HFF-Myc (cell line): ENCODE results near the gene KRTAP5-4.
"Not testable (repeated sequence)": the region's sequence is repeated elsewhere in the genome, so short reads cannot be mapped to it uniquely, and the experiment has no call there.

Experiments
- DNase-seq: peaks from one replicate; pipeline ENCODE4 v3.0.0-alpha.2; 2011; ENCODE audit warnings: low read depth; ENCODE audit errors: extremely low read depth
- H3K4me3 ChIP-seq: replicated peaks from 2 replicates; pipeline ENCODE4 v1.5.1; 2011; ENCODE audit warnings: low read depth, mild to moderate bottlenecking, control low read depth, low read length
- TF ChIP-seq, protein P1 (sequence below): IDR thresholded peaks from 2 replicates; pipeline ENCODE4 v1.5.1; 2012; ENCODE audit warnings: mild to moderate bottlenecking, low read depth, low read length, control low read depth; ENCODE audit errors: missing control alignments

KRTAP5-4 gene

DNA sequence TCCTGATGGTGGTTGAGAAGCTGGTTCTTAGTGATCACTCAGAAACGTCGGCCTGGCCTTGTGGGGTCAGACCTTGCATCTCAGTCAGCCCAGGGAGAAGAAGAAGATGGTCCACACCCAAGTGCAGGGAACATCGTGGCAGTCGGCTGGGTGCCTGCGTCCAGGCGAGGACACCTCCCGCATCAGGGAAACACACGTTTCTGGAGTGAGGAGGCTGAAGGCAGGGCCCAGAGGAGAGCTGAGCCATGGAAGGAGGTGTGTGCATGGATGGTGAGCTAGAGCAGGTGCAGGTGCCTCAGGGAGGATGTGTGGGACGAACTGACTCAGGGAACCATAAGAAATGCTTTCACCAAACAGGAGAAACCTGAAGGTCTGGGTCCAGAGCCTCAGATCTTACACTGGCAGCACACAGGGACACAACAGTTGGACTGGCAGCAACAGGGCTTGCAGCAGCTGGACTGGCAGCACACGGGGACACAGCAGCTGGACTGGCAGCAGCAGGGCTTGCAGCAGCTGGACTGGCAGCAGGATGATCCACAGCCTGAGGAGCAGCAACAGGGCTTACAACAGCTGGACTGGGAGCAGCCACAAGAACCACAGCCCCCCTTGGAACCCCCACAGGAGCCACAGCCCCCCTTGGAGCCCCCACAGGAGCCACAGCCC lies 24.5 kb downstream of the KRTAP5-4 start:
- TF ChIP-seq, protein P1, sequence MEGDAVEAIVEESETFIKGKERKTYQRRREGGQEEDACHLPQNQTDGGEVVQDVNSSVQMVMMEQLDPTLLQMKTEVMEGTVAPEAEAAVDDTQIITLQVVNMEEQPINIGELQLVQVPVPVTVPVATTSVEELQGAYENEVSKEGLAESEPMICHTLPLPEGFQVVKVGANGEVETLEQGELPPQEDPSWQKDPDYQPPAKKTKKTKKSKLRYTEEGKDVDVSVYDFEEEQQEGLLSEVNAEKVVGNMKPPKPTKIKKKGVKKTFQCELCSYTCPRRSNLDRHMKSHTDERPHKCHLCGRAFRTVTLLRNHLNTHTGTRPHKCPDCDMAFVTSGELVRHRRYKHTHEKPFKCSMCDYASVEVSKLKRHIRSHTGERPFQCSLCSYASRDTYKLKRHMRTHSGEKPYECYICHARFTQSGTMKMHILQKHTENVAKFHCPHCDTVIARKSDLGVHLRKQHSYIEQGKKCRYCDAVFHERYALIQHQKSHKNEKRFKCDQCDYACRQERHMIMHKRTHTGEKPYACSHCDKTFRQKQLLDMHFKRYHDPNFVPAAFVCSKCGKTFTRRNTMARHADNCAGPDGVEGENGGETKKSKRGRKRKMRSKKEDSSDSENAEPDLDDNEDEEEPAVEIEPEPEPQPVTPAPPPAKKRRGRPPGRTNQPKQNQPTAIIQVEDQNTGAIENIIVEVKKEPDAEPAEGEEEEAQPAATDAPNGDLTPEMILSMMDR = no peak
- H3K4me3 ChIP-seq = no peak overlapping the region
- no peak for DNase-seq

DNA sequence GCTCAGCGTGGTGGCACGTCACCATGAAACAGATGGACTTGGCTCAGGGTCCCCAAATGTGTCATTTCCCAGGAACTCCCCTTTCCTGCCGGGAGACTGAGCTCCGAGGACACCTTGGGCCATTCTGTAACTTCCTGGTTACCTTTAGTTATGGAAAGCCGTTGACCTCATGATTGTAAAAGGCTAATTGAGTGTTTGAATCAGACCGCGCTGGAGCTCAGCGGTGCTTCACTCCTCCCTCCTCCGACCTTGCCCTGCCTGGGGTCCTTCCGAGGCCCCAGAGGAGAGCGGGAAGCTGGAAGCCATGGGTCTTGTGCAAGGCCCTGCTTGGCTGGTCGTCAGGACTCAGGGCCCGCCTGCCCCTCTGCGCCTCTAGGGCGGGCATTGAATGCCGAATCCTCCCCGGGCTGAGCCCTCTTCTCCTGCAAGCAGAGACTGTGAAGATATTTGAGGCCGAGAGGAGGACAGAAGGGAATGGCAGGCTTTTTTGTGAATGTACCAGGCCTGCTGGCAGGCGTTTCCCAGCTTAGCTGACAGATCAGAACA lies 25.3 kb downstream of the KRTAP5-4 start:
- DNase-seq, H3K4me3 ChIP-seq: not testable (repeated sequence)

DNA sequence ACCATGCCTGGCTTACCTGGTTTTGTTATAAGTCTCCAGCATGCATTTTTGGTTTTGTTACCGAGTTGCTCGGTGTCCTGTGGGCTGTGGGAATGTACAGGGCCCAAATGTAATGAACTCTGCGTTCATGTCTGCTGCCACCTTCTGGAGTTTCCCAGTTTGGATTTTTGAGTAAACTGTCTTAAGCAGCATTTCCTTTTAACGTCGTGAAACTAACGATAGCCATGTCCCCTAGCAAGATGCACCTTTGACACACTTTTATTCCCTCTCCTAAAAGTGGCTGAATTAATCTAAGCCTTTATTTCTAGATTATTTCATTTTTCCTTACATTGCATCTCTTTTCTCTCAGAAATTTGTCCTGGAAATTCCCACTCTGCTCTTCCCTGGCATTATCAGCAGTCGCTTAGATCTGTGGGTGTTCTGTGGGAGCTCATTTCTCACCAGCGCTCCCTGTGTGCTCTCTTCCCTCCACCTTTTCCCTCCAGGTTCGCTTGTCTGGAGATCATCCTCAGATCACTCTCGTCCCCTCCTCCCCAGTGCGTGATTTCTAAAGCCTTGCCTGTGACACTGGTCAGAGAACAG lies 25.9 kb downstream of the KRTAP5-4 start:
- not testable (repeated sequence) for H3K4me3 ChIP-seq, DNase-seq

GRCh38 chr11:1592628-1593027 lies 29.3 kb downstream of the KRTAP5-4 start:
- TF ChIP-seq, protein P1 = no peak

DNA sequence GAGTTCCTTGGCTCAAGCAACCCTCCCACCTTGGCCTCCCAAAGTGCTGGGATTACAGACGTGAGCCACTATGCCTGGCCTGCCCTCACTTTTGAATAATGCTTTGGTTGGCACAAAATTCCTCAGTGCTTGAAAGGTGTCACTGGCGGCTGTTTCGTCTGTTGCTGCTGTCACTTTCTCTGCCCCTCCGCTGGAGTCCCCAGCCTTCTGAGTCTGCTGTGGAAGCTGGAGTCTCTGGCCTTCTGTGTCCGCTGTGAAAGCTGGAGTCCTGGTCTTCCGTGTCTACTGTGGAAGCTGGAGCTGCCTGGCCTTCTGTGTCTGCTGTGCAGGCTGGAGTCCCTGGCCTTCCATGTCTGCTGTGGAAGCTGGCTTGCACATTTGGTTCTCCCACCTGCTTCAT lies 31.9 kb downstream of the KRTAP5-4 start:
- no peak overlapping the region for H3K4me3 ChIP-seq
- TF ChIP-seq, protein P1 = no peak
- no peak for DNase-seq

More at GRCh38 chr11:1592628-1593027, 29.3 kb downstream of the KRTAP5-4 start:
- H3K4me3 ChIP-seq = no peak overlapping the region
- DNase-seq = no peak

GRCh38 chr11:1589191-1589963 lies 32.6 kb downstream of the KRTAP5-4 start:
- H3K4me3 ChIP-seq, DNase-seq: not testable (repeated sequence)

- no peak for DNase-seq
- TF ChIP-seq, protein P1 = no peak
- no peak overlapping the region for H3K4me3 ChIP-seq
Observed at GRCh38 chr11:1586699-1587098, 35.2 kb downstream of the KRTAP5-4 start.

- not testable (repeated sequence) for DNase-seq, H3K4me3 ChIP-seq
Observed at GRCh38 chr11:1584661-1585370, 37.1 kb downstream of the KRTAP5-4 start, which contains the start of gene KRTAP5-1. KRTAP5-1 (minus strand) TSS chr11:1585283; CDS start chr11:1585249, 34 bp downstream.

DNA sequence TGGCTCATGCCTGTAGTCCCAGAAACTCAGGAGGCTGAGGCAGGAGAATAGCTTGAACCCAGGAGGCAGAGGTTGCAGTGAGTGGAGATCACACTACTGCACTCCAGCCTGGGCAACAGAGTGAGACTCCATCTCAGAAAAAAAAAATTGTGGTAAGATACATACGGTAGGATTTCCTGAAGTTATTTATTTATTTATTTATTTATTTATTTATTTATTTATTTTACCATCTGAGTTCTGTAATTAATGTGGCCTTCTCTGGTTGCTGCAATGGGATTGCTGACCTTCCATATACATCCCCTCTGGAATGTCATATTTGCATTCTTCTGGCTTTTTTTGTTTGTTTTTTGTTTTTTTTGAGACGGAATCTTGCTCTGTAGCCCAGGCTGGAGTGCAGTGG lies 39.0 kb downstream of the KRTAP5-4 start:
- H3K4me3 ChIP-seq, DNase-seq: not testable (repeated sequence)
